Omental fat pad (tissue), 4 donors: ENCODE results near the gene ADAMTS19. TPM values are rescaled to one million over a fixed set of nuclear protein-coding genes. Genes with fewer than 3 reads are reported as not detected.

Source experiments
- ATAC-seq: fragments of 150-250 bp; one replicate; pipeline ENCODE4 v1.9.1; 2016; ENCODE audit warnings: mild to moderate bottlenecking, moderate library complexity; ENCODE audit not compliant: low FRiP score
- DNase-seq: peaks from one replicate; pipeline ENCODE4 v3.0.0-alpha.2; 2019; ENCODE audit warnings: low spot score
- CTCF ChIP-seq, 3 donors: fragments of 450-650 bp; IDR thresholded peaks; one replicate each; pipeline ENCODE4 v1.5.1; 2016 to 2017; ENCODE audit warnings: antibody characterized with exemption in 3 of 3, mild to moderate bottlenecking in 3 of 3, moderate library complexity in 2 of 3
- total RNA-seq, 4 donors: library from RNA; depleted of rRNA; stranded (reverse); fragments of >200 nt; gene quantifications; one replicate each; pipeline ENCODE4 v1.1.0, GENCODE V29; 2016

ADAMTS19 gene
- total RNA-seq, 4 donors from 2014 or later = 0.19 TPM; not detected in 3

GRCh38 chr5:129724647-129725046 is 264.5 kb downstream of the ADAMTS19 start:
- no peak for ATAC-seq
- no peak for TF ChIP-seq CTCF (IDR thresholded peaks at IDR 0.05)
- DNase-seq = no peak

- ATAC-seq = no peak
- no peak for DNase-seq
- no peak for TF ChIP-seq CTCF (IDR thresholded peaks at IDR 0.05)
Measured at GRCh38 chr5:129739773-129740172, 279.7 kb downstream of the ADAMTS19 start.

GRCh38 chr5:129743541-129744187 is 283.6 kb downstream of the ADAMTS19 start:
- TF ChIP-seq CTCF (IDR thresholded peaks at IDR 0.05) = no peak
- no peak for DNase-seq
- ATAC-seq = no peak

- TF ChIP-seq CTCF (IDR thresholded peaks at IDR 0.05) = no peak
- ATAC-seq = no peak
- no peak for DNase-seq
Measured at GRCh38 chr5:129745997-129746396, 285.9 kb downstream of the ADAMTS19 start.

- DNase-seq (no peak), ATAC-seq (no peak)
- no peak for TF ChIP-seq CTCF (IDR thresholded peaks at IDR 0.05)
Measured at GRCh38 chr5:129746876-129747275, 286.8 kb downstream of the ADAMTS19 start.

GRCh38 chr5:129747572-129748407 is 287.7 kb downstream of the ADAMTS19 start, which contains the start of gene MINAR2:
Gene MINAR2 (plus strand): TSS chr5:129748094. CDS start chr5:129748191, 97 bp downstream.
- no peak for TF ChIP-seq CTCF (IDR thresholded peaks at IDR 0.05)
- no peak for ATAC-seq
- no peak for DNase-seq
